Large intestine (tissue), 3 donors: ENCODE measurements around the gene MOCS1. TPM values are rescaled to one million over a fixed set of nuclear protein-coding genes. Genes with fewer than 3 reads are reported as not detected.

Source experiments
- DNase-seq, 2 donors: peaks; one replicate each; pipeline versions ENCODE4 v3.0.0 to v3.0.0-alpha.2; 2013
- H3K27ac ChIP-seq: one replicate; pipeline ENCODE4 v1.5.1; 2013; ENCODE audit warnings: low read length
- H3K27me3 ChIP-seq: 2 replicates; pipeline ENCODE4 v1.6.1; 2013; ENCODE audit warnings: low read length; ENCODE audit not compliant: control insufficient read depth, insufficient read depth
- H3K36me3 ChIP-seq: 2 replicates; pipeline ENCODE4 v1.6.1; 2013; ENCODE audit warnings: low read length; ENCODE audit not compliant: control insufficient read depth, insufficient read depth
- H3K4me1 ChIP-seq: one replicate; pipeline ENCODE4 v1.6.1; 2013; ENCODE audit warnings: low read length; ENCODE audit not compliant: control insufficient read depth, insufficient read depth
- H3K4me3 ChIP-seq: one replicate; pipeline ENCODE4 v1.5.1; 2013; ENCODE audit warnings: low read length
- H3K9me3 ChIP-seq: one replicate; pipeline ENCODE4 v1.6.1; 2013; ENCODE audit warnings: mild to moderate bottlenecking, low read depth, low read length, moderate library complexity; ENCODE audit not compliant: control insufficient read depth
- WGBS: methylation state at CpG from one replicate; pipeline ENCODE4 v1.1.5; 2013; ENCODE audit warnings: low lambda C conversion rate; ENCODE audit not compliant: insufficient coverage; 5-methylcytosine and 5-hydroxymethylcytosine counted together
- polyA plus RNA-seq: library from polyadenylated mRNA; unstranded; fragments of 120-200 nt; gene quantifications from one replicate; pipeline ENCODE4 v1.2.1, GENCODE V29; 2013

Gene MOCS1
- polyA plus RNA-seq, 1 donor, result 14.6 TPM

DNA sequence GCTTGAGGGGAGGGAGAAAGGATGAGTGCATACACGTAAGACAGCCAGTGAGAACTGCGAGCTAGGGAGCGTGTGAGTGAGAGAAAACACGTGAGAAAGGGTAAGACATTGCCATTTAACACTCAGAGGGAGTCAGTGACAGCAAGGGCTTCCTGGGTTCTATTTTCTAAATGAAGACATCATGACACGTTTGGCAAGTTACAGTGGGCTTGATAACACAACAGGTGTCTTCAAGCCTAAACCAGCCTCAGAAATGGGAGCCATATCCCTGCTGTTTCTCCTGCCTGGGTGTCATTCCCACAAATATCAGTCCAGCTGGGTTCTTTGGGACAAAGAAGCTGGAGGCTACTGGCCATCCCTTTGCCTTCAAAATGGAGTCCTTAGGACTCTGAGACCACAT is 16.9 kb upstream of the MOCS1 start:
- H3K27me3 ChIP-seq, result no peaks in the 10 kb centered on the region
- H3K4me1 ChIP-seq, result peaks cover 37% of the 10 kb centered on the region
- H3K4me3 ChIP-seq, result no peak overlapping the region
- H3K36me3 ChIP-seq, result no peaks in the 10 kb centered on the region
- WGBS, result no CpG with 5 or more reads among the region's 5 CpGs
- H3K9me3 ChIP-seq, result no peaks in the 10 kb centered on the region
- no peak overlapping the region for H3K27ac ChIP-seq
- no peak for DNase-seq

DNA sequence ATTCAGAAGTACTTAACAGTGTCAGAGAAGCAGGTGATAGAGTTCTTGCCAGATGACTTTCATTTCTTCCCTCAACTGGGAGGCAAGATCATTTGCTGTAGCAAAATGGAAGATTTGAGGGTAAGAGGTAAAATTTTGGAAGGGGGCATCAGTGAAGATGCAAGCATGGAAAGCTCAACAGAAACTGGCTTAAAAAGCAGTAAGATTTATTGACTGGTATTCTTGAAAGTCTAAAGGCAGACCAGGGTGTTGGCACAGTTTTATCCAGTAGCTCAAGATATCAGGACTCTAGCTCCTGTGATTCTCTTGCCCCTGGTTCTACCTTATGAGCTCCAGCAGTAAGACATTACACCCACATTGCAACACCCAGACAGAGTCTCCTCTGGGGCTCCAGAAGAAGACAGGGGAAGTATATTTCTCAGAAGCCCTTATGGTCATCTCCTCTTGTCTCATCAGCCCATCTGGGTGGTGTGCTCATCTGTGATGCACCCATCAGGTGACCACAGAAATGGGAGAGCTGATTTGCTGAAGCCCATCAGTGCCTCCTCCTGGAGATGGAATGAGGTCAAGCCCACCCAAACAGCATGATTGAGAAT is 16.0 kb upstream of the MOCS1 start:
- peak overlapping the region; percentile 16 for H3K27ac ChIP-seq
- no peaks in the 10 kb centered on the region for H3K9me3 ChIP-seq
- H3K36me3 ChIP-seq, result no peaks in the 10 kb centered on the region

DNA sequence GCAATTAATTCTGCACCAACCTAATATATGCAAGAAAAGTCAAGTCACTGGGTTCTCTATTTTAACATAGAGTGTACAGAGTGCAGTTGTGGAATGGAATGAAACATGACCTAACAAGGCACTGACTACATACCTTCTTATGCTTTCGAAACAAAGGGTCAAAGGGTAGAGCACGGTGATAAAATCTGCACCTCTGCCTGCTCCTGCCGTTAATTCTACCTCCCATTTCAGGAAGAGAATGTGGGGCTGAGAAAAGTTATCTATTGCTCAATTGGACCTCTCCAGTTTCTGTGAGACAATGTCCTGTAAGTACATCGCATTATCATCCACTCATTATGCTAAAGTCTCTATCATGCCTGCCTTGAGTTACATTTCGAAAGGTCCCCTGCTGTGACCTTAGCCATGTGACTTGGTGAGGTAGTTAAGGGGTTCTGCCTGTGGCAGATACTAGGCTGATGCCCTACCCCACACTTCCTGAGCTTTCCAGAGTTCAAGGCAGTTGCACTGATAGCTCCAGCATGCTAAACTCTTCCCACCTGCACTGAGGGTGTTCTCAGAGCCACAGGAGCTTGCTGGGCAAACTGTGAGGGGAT is 14.0 kb upstream of the MOCS1 start:
- Histone ChIP-seq H3K4me3 (no peak overlapping the region), H3K4me1 (peaks cover 54% of the 10 kb centered on the region), H3K27ac (peak overlapping the region; percentile 89), H3K36me3 (no peaks in the 10 kb centered on the region), H3K9me3 (no peaks in the 10 kb centered on the region), H3K27me3 (no peaks in the 10 kb centered on the region)
- DNase-seq, result peak; percentile 90 to 95
- WGBS, result no CpG with 5 or more reads among the region's 5 CpGs

More for the DNA sequence above, 16.0 kb upstream of the MOCS1 start:
- peaks cover 46% of the 10 kb centered on the region for H3K4me1 ChIP-seq
- H3K4me3 ChIP-seq, result no peak overlapping the region
- no peaks in the 10 kb centered on the region for H3K27me3 ChIP-seq
- no peak for DNase-seq

DNA sequence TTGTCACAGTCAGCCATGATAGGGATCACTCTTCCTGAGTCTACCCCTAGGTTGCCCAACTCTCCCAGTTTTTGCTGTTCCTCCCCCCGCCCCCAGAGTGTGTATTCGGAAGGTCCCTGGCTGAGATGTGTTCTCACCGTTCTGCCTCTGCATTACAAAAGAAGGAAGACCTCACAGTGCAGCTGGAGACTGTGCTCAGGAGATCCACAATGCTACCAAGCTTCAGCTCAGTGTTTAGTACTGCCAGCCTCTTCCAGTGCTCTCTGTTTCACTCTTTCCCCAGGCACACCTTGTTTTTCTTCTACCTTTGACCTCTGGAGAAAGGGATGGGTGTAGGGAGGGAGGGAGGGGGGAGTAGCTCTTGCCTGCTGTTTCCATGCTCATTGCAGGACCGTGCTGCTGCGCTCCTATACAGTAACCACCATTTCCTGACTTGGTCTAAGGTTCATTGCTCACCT is 13.4 kb upstream of the MOCS1 start:
- peak; percentile 38 to 77 for DNase-seq
- Histone ChIP-seq H3K27ac (peak overlapping the region; percentile 89), H3K4me3 (no peak overlapping the region)

DNA sequence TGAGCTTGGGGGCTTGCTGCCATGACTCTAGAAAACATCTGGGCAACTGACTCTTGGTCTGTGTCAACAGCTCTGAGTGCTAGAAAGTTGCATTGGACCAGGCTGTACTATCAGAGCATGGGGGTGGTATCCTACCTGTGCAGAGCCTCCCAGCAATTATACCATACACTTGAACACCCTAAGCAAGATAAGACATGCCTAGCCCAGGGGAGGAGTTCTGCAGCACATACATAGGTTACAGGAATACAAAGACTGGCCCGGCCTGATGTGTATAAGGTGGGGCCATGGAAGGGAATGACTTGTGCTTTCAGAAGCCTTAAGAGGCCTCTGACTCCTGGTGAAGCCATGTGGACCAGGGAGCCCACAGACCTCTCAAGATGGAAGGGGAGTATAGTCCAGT is 11.4 kb upstream of the MOCS1 start:
- DNase-seq, result peak; percentile 93 to 96
- Histone ChIP-seq H3K4me3 (no peak overlapping the region), H3K36me3 (no peaks in the 10 kb centered on the region), H3K9me3 (no peaks in the 10 kb centered on the region), H3K4me1 (peaks cover 54% of the 10 kb centered on the region), H3K27me3 (no peaks in the 10 kb centered on the region), H3K27ac (peak overlapping the region; percentile 76)
- no CpG with 5 or more reads among the region's 1 CpG for WGBS

More for the DNA sequence above, 13.4 kb upstream of the MOCS1 start:
- H3K9me3 ChIP-seq, result no peaks in the 10 kb centered on the region
- no CpG with 5 or more reads among the region's 5 CpGs for WGBS
- no peaks in the 10 kb centered on the region for H3K36me3 ChIP-seq
- H3K27me3 ChIP-seq, result no peaks in the 10 kb centered on the region
- H3K4me1 ChIP-seq, result peaks cover 54% of the 10 kb centered on the region

DNA sequence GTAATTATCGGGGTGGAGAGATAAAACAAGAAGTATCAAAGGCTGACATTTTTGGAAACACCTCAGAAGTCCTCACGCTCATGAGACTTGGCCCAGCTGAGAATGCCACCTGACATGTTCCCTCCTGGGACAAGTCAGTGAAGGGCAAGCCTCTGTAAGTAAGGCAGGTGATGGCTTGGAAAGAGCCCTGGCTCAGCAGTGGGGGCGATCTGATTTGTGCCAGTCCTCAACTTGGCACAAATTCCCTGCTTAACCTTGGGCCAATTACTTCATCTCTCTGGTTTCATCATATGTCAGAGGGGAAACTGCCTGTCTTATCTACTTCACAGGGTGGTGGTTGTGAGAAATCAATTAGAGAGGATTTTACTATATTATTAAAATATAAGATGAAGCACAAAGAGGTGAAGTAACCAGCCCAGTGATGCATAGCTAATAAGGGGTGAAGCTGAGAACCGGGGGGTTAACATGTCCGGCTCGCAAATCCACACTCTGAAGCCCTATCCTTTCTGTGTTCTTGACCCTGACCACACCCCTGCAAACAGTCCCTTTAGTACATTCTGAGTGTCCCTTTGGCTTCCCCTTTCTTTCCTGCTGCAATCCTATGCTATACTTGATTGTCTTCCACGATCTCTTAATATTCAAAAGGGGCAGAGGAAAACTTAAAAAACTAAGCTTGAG is 8.8 kb upstream of the MOCS1 start:
- Histone ChIP-seq H3K27ac (no peak overlapping the region), H3K4me1 (peaks cover 35% of the 10 kb centered on the region), H3K4me3 (no peak overlapping the region), H3K9me3 (no peaks in the 10 kb centered on the region), H3K36me3 (no peaks in the 10 kb centered on the region), H3K27me3 (no peaks in the 10 kb centered on the region)
- WGBS, result no CpG with 5 or more reads among the region's 7 CpGs
- DNase-seq, result no peak

DNA sequence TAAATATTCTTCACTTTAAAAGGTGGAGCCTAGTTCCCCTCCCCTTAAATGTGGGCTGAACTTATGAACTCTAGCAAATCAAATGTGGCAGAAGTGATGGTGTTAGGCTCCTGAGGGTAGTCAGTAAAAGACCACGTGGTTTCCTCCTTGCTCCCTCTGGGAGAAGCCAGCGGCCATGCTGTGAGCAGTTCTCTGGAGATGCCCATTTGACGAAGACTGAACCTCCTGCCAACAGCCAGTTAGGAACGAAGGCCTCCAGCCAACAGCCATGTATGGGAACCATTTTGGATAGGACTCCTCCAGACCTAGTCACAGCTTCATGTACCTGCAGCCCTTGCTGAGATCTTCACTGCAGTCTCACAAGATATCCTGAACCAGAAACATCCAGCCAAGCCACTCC is 7.6 kb upstream of the MOCS1 start:
- no peak overlapping the region for H3K27ac ChIP-seq
- no peaks in the 10 kb centered on the region for H3K27me3 ChIP-seq
- no peaks in the 10 kb centered on the region for H3K36me3 ChIP-seq
- H3K4me3 ChIP-seq, result no peak overlapping the region
- peaks cover 23% of the 10 kb centered on the region for H3K4me1 ChIP-seq
- no peaks in the 10 kb centered on the region for H3K9me3 ChIP-seq
- WGBS, result no CpG with 5 or more reads among the region's 4 CpGs
- no peak for DNase-seq

DNA sequence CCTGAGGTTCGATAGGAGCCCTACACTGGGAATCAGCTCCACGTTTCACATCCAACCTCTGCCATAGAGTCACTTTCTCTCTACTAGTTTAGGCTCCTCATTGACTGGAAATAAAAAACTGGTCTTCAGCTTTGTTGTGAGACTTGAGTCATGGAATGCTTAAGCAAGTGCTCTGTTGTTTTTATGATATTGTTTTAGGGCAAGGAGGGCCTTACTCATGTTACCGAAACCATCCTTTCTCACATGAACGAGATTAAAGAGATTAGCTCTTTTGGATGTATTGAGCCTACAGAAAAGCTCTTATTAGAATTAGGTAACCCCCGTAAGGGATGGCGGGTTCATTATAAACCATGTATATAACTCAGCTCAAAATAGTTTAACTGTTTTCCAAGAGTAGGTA is 6.9 kb upstream of the MOCS1 start:
- no peaks in the 10 kb centered on the region for H3K9me3 ChIP-seq
- no peaks in the 10 kb centered on the region for H3K27me3 ChIP-seq
- 100% methylated on average over 1 of the region's 6 CpGs for WGBS
- peaks cover 16% of the 10 kb centered on the region for H3K4me1 ChIP-seq
- no peak overlapping the region for H3K4me3 ChIP-seq
- H3K36me3 ChIP-seq, result no peaks in the 10 kb centered on the region
- DNase-seq, result no peak
- H3K27ac ChIP-seq, result no peak overlapping the region

DNA sequence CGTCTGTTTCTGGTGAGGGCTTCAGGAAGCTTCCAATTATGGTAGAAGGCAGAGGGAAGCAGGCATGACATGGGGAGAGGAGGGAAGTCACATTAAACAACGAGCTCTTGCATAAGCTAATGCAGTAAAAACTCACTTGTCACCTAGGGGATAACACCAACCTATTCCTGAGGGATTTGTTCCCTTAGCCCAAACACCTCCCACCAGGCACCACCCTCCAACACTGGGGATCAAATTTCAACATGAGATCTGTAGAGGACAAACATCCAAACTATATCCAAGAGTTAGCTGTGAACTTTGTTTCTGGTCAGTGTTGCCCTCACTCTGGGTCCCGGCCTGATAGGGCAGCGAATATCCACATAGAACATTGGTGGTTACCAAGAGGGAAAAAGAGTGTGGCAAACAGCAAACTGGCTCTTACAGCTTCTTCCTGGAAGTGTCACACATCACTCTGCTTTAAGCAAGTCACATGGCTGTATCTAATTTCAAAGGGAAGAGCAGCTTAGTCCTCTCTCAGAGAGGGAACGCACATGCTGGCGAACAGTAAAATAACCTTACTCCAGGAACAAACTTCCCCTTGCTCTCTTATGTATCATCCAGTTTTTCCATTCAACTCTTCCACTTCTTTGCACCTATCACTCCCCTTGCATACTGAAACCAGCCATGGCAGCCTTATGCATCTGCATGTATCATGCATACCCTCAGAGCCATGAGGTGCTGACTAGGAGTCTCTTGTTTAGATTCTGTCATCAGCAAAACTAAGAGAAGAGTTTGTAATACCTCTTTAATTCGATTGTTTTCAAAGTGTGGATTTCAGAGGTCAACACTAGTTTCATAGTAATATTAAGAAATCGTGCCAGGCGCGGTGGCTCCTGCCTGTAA is 4.8 kb upstream of the MOCS1 start:
- WGBS, result 90% methylated on average over 2 of the region's 10 CpGs

DNA sequence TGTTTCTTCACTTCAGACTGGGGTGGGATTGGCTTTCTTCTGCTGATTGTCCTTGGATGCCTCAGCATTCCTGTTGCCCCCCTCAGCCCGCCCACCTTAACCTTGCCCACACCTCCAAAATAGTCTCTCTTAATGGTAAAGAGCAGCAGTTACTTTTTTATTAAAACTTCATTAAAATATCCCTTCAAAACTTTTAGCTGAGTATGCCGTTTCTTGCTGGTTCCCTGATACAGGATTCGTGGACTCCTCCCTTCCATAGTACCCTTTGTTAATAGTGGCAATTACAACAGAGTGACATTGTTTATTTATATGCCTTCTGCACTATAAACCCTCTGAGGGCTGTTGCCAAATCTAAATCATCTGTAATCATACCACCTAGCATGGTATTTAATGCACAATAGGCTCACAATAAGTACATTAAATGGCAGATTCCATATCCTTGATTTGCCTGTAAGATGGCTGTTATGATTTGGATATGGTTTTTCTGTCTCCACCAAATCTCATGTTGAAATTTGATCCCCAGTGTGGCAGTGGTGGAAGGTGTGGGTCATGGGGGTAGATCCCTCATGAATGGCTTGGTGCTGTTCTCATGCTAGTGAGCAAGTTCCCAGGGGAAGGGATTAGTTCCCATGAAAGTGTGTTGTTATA is 3.5 kb upstream of the MOCS1 start:
- Histone ChIP-seq H3K27ac (no peak overlapping the region), H3K27me3 (no peaks in the 10 kb centered on the region), H3K4me1 (peaks cover 2% of the 10 kb centered on the region), H3K4me3 (no peak overlapping the region), H3K9me3 (no peaks in the 10 kb centered on the region), H3K36me3 (no peaks in the 10 kb centered on the region)
- 92% methylated on average over 2 of the region's 3 CpGs for WGBS
- DNase-seq, result no peak

More for the DNA sequence above, 4.8 kb upstream of the MOCS1 start:
- H3K27ac ChIP-seq, result no peak overlapping the region
- H3K36me3 ChIP-seq, result no peaks in the 10 kb centered on the region
- no peaks in the 10 kb centered on the region for H3K27me3 ChIP-seq
- H3K4me3 ChIP-seq, result no peak overlapping the region
- no peaks in the 10 kb centered on the region for H3K9me3 ChIP-seq
- peaks cover 2% of the 10 kb centered on the region for H3K4me1 ChIP-seq
- no peak for DNase-seq
